ENCODE measurements around the gene TMEM255B. TPM values are rescaled to one million over a fixed set of nuclear protein-coding genes. Genes with fewer than 3 reads are reported as not detected.

The TMEM255B gene
- total and polyA plus RNA-seq, 9 of the 15 experiments (the other 6 are each of a cell fraction or from before 2014, with no cell fraction given), result 0.01 to 0.75 (median 0.23) TPM

DNA sequence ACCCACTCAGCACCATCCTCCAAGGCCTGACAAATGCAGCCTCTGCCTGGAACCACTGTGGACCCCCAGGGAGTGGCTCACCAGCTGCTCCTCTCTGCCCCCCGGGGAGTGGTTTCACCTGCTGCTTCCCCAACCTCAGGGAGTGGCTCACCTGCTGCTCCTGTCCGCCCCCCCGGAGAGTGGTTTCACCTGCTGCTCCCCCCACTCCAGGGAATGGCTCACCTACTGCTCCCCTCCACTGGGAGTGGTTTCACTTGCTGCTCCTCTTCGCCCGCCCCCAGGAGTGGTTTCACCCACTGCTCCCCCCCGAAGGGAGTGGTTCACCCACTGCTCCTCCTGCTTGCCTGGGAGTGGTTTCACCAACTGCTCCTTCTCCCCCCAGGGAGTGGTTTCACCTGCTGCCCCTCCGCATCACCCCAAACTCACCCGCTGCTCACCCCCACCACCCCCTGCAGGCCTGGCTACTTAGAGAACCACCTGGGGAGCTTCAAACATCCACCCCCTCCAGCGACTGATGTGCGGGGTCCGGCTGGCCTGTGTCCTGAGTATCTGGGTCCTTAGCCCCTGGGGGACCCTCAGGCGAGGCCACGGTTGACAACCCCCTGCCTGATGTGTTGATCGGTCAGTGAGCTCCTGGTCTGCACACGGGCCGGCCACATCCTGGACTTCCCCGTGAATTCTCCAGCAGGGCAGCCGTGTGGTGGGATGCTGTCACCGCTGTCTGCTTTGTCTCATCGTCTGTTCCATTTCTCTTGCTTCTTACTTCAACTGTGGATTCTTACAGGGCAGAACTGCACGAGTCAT lies 14.6 kb upstream of the TMEM255B start:
- FAIRE-seq, result no peak
- TF ChIP-seq HSF4 (CRISPR knock-in tag; IDR thresholded peaks at IDR 0.05; ENCODE audit: borderline replicate concordance), result no peak
- TF ChIP-seq, protein P1, sequence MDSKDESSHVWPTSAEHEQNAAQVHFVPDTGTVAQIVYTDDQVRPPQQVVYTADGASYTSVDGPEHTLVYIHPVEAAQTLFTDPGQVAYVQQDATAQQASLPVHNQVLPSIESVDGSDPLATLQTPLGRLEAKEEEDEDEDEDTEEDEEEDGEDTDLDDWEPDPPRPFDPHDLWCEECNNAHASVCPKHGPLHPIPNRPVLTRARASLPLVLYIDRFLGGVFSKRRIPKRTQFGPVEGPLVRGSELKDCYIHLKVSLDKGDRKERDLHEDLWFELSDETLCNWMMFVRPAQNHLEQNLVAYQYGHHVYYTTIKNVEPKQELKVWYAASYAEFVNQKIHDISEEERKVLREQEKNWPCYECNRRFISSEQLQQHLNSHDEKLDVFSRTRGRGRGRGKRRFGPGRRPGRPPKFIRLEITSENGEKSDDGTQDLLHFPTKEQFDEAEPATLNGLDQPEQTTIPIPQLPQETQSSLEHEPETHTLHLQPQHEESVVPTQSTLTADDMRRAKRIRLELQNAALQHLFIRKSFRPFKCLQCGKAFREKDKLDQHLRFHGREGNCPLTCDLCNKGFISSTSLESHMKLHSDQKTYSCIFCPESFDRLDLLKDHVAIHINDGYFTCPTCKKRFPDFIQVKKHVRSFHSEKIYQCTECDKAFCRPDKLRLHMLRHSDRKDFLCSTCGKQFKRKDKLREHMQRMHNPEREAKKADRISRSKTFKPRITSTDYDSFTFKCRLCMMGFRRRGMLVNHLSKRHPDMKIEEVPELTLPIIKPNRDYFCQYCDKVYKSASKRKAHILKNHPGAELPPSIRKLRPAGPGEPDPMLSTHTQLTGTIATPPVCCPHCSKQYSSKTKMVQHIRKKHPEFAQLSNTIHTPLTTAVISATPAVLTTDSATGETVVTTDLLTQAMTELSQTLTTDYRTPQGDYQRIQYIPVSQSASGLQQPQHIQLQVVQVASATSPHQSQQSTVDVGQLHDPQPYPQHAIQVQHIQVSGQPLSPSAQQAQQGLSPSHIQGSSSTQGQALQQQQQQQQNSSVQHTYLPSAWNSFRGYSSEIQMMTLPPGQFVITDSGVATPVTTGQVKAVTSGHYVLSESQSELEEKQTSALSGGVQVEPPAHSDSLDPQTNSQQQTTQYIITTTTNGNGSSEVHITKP (IDR thresholded peaks at IDR 0.05; ENCODE audit: partially characterized antibody), result peak; percentile 36
- TF ChIP-seq ZC3H8 (IDR thresholded peaks at IDR 0.05), result no peak
- Histone ChIP-seq H3K4me2 (ENCODE audit: insufficient read depth, low read length) (no peak overlapping the region), H3K27me3 (ENCODE audit: control insufficient read depth in 2 of 2, insufficient read depth in 2 of 2, low read length in 2 of 2) (peaks cover 10 to 78% of the 10 kb centered on the region in 2 experiments; a peak in 4 of 5 replicates), H3K9me3 (replicated peaks; ENCODE audit: control insufficient read depth, insufficient read depth, low read depth, low read length) (no peaks in the 10 kb centered on the region), H3K79me2 (ENCODE audit: control insufficient read depth, insufficient read depth, low read length) (no peaks in the 10 kb centered on the region), H3K4me3 (no peak overlapping the region), H3K36me3 (ENCODE audit: control insufficient read depth, insufficient read depth, low read length) (no peaks in the 10 kb centered on the region), H4K20me1 (replicated peaks; ENCODE audit: control insufficient read depth, insufficient read depth, low read length) (peaks cover 7% of the 10 kb centered on the region; the same call in 1 of the 2 replicates), H3K4me1 (replicated peaks in 1 of 2; ENCODE audit: control insufficient read depth in 2 of 2, insufficient read depth in 2 of 2, low read length in 2 of 2) (peaks cover 4 to 38% of the 10 kb centered on the region in 2 experiments; a peak in 4 of 5 replicates), H3K9ac (ENCODE audit: insufficient read depth in 1 of 2, low read depth in 2 of 2, low read length in 2 of 2) (no peak overlapping the region), H3K27ac (ENCODE audit: extremely low read depth, low read depth, low read length) (no peak overlapping the region), H3K9me1 (ENCODE audit: control insufficient read depth, insufficient read depth, low read length) (no peaks in the 10 kb centered on the region), H2AFZ (ENCODE audit: low read depth, low read length) (no peak overlapping the region)
- no peak for DNase-seq (ENCODE audit: extremely low read depth in 1 of 4, low spot score in 3 of 4)
- WGBS (ENCODE audit: insufficient coverage, low coverage, missing lambda C conversion rate), result 14% methylated on average over 13 of the region's 21 CpGs
- no TSS peak for BruUV-seq (replicated peaks)
- ChIA-PET CTCF (ENCODE audit: low intra/inter-chr PET ratio) (no interaction called here), POLR2A (no interaction called here)
- intact Hi-C loops (cut with micrococcal nuclease) (no loop called here), in situ Hi-C loops (cut with MboI) (loop anchor here (5.0 kb wide), 1 partner anchor 72 kb away; no protein-coding TSS in a partner anchor)
- ATAC-seq, result no peak
